Stimulated activated effector memory CD8-positive, alpha-beta T cell treated with anti-CD3 and anti-CD28 coated beads, Interleukin-12 subunit alpha, Interleukin-12 subunit beta, amount 100 ng/mL, for 72 hours (primary cell): Measurements from ENCODE around the gene ME2.
A peak's percentile ranks its signal among the peaks of the same experiment; 100 is the strongest.
"Not testable (repeated sequence)": the region's sequence is repeated elsewhere in the genome, so short reads cannot be mapped to it uniquely, and the experiment has no call there.

Source experiments
- ATAC-seq: fragments of 150-1000 bp; cut with Tn5 transposase; 2 replicates; pipeline ENCODE4 v1.10.0; 2021
- DNase-seq, 2 donors: peaks; one replicate each; pipeline ENCODE4 v3.0.0; 2021 to 2022; ENCODE audit warnings: low spot score in 2 of 2
- H3K27ac Mint-ChIP-seq: one replicate; pipeline ENCODE4 v1.8.0; 2022; ENCODE audit warnings: mild to moderate bottlenecking, mixed read lengths
- H3K36me3 Mint-ChIP-seq: one replicate; pipeline ENCODE4 v1.8.0; 2022; ENCODE audit warnings: mild to moderate bottlenecking, mixed read lengths
- H3K4me1 Mint-ChIP-seq: one replicate; pipeline ENCODE4 v1.8.0; 2022; ENCODE audit warnings: mixed read lengths
- H3K4me3 Mint-ChIP-seq: one replicate; pipeline ENCODE4 v1.8.0; 2022; ENCODE audit warnings: mild to moderate bottlenecking, mixed read lengths
- H3K9me3 Mint-ChIP-seq: one replicate; pipeline ENCODE4 v1.8.0; 2022; ENCODE audit warnings: mixed read lengths

The ME2 gene

DNA sequence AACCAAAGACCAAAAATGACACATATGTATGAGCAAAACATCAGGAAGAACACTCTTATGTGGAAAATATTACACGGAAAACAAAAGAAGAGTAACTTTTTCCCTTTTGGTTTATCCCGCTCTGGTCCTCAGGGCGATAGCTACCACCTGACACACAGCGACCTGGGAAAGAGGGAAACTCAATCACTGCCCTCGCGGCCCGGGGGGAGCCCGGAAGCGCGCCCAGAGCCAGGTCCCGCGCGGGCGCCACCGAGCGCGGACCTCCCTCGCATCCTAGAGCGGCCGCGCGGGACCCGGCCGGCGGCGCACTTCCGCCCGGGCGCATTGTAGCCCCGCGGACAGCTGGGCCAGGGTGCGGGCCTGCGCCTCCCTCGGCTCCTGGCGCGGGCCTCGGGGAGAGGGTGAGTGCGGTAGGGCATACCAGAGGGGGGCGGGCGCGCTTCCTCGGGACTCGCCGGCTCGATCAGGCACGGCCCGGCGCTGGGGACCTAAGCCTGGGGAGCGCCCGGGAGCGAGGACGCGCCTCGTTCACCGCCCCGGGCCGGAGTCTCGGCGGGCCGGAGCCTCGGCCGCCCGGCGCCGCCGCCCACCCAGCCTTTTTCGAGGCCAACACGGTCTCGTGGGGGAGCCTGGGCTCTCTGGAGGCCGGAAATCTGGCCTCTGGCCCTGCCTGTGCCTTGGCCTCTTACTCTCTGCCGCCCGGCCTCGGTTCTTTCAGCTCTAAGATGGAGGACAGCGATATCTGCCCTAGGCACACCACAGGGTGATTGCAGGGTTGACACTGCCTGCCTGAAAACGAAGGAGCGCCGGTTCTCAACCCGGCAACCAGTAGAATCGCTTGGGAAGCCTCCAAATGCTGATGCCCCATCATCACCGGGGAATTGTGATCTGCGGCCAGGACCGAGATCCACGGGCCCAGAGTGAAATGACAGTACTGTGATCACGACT, 89.1 kb downstream of the ME2 start, which contains the start of gene ELAC1:
ELAC1 (plus strand) TSS at position 327 of the 948 bp plus-strand sequence. CDS start 6,365 bp downstream, outside the sequence.
- Mint-ChIP-seq H3K4me3 (peak within 1 kb of the TSS; percentile 63), H3K27ac (peak within 1 kb of the TSS; percentile 64), H3K4me1 (peaks cover 14% of the 10 kb centered on the region), H3K9me3 (peaks cover 8% of the 10 kb centered on the region), H3K36me3 (no peaks in the 10 kb centered on the region)
- peak; percentile 96 for ATAC-seq
- peak; percentile 59 to 80 for DNase-seq

- Mint-ChIP-seq H3K4me1 (peaks cover 18% of the 10 kb centered on the region), H3K27ac (peak overlapping the region; percentile 64)
- ATAC-seq, result no peak
These were observed 90.5 kb downstream of the ME2 start for GRCh38 chr18:50969448-50969847.

DNA sequence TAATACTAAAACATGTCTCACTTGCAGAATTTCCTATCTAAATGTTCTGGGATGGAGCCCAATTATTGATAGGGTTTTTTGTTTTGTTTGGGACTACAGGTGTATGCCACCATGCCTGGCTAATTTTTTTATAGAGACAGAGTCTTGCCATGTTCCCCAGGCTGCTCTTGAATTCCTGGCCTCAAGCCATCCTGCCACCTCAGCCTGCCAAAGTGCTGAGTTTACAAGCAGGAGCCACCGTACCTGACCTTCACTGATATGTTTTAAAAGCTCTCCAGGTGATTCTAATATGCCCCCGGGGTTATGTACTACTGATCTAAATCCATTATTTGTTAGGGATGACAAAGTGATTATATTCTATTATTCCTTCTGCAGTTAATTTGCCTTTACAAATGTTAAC, 91.1 kb downstream of the ME2 start:
- Mint-ChIP-seq H3K27ac (no peak overlapping the region), H3K36me3 (peaks cover 6% of the 10 kb centered on the region), H3K4me1 (peaks cover 18% of the 10 kb centered on the region), H3K4me3 (no peak overlapping the region), H3K9me3 (no peaks in the 10 kb centered on the region)
- ATAC-seq (no peak), DNase-seq (no peak)

More at GRCh38 chr18:50969448-50969847, 90.5 kb downstream of the ME2 start:
- Mint-ChIP-seq H3K36me3 (peaks cover under 1% of the 10 kb centered on the region), H3K4me3 (peak overlapping the region; percentile 63), H3K9me3 (no peaks in the 10 kb centered on the region)
- no peak for DNase-seq

DNA sequence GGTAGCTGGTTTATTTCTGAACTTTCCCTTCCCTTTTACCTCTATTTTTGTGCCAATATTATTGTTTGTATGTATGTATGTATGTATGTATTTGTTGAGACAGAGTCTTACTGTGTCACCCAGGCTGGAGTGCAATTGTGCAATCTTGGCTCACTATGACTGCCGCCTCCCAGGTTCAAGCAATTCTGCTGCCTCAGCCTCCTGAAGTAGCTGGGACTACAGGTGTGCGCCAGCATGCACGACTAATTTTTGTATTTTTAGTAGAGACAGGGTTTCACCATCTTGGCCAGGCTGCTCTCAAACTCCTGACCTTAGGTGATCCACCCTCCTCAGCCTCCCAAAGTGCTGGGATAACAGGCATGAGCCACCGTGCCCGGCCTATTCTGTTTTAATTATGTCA, 93.5 kb downstream of the ME2 start:
- not testable (repeated sequence) for ATAC-seq, DNase-seq, H3K9me3 Mint-ChIP-seq, H3K27ac Mint-ChIP-seq, H3K4me3 Mint-ChIP-seq
- Mint-ChIP-seq H3K36me3 (peaks cover 26% of the 10 kb centered on the region), H3K4me1 (peaks cover 18% of the 10 kb centered on the region)

DNA sequence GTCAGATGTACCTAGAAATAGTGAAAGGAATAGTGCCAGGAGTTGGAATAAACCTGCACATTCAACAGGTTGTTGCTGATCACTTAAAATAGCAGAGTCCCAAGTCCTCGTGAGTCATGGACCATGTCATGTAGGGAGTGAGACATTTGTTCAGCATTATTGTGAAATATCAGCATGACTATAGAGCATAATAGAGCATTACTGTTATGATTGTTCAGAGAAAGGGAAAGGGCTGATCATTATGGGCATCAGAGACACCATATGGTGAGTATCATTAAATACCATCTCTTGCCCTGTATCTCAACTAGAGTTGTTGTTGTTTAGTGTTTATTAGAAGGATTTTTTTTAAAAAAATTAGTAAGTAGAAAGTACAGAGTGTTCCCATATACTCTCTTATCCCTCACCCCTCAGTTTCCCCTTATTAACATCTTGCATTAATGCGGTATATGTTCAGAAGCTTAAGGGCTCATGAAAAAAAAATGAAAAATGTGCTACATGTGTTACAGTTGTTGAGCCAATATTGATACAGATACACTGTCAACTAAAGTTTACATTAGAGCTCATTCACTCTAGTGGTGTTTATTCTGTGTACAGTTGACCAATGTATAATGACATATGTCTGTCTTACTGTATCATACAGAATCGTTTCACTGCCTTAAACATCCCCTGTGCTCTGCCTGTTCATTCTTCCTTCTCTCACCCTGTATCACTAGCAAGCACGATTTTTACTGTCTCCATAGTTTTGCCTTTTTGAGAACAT, 94.6 kb downstream of the ME2 start:
- ATAC-seq (peak; percentile 99), DNase-seq (no peak)

DNA sequence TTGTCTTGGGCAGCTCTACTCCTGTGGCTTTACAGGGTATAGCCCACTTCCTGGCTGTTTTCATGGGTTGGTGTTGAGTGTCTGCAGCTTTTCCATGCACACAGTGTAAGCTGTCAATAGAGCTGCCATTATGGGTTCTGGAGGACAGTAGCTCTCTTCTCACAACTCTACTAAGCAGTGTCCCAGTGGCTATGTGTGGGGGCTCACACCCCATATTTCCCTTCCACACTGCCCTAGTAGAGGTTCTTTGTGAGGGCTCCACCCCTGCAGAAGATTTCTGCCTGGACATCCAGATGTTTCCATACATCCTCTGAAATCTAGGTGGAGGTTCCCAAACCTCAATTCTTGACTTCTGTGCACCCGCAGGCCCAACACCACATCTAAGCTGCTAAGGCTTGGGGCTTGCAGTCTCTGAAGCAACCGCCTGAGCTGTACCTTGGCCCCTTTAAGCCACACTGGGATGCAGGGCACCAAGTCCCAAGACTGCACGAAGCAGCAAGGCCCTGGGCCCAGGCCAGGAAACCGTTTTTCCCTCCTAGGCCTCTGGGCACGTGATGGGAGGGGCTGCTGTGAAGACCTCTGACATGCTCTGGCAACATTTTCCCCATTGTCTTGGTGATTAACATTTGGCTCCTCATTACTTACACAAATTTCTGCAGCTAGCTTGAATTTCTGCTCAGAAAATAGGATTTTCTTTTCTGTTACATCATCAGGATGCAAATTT, 98.3 kb downstream of the ME2 start:
- H3K4me1 Mint-ChIP-seq, result peaks cover 7% of the 10 kb centered on the region
- H3K9me3 Mint-ChIP-seq, result no peaks in the 10 kb centered on the region
- H3K36me3 Mint-ChIP-seq, result peaks cover 47% of the 10 kb centered on the region
- H3K4me3 Mint-ChIP-seq, result no peak overlapping the region
- ATAC-seq, result no peak
- DNase-seq, result no peak
- no peak overlapping the region for H3K27ac Mint-ChIP-seq

More for the DNA sequence above, 94.6 kb downstream of the ME2 start:
- peak overlapping the region; percentile 63 for H3K27ac Mint-ChIP-seq
- no peak overlapping the region for H3K4me3 Mint-ChIP-seq
- peaks cover 31% of the 10 kb centered on the region for H3K36me3 Mint-ChIP-seq
- H3K4me1 Mint-ChIP-seq, result peaks cover 18% of the 10 kb centered on the region
- no peaks in the 10 kb centered on the region for H3K9me3 Mint-ChIP-seq

GRCh38 chr18:50981381-50981780, 102.5 kb downstream of the ME2 start:
- Mint-ChIP-seq H3K9me3 (no peaks in the 10 kb centered on the region), H3K36me3 (peaks cover 42% of the 10 kb centered on the region), H3K4me3 (no peak overlapping the region), H3K27ac (no peak overlapping the region), H3K4me1 (no peaks in the 10 kb centered on the region)
- ATAC-seq (no peak), DNase-seq (no peak)

DNA sequence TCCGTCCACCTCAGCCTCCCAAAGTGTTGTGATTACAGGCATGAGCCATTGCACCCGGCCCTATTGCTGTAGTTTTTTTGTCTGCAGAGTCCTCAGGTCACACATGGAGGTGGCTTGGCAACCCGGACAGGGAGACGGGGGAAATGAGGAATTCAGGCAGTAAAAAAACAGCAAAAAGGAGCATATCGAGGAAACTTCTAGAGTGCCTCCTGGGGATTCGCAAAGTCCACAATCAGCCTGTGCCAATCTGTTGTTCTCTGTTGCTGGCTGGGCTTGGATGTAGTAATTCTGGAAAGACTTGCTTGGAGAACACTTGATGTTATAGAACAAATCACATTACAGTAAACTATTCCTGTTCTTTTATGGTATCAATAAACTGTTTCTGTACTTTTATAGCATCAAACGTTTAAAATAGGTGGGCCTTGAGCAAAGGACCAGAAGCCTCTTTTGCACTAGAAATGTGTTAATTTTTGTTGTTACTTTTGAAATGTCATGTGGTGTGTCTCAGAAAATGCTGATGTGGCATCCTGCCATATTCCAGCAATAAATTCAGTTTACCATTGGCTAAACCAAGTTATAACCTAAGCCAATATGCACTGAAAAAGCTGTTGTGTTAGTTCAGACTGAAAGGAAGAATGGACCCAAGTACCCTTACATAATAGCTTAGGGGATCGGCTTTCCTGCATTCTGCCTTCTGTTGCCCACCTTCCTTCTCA, 103.3 kb downstream of the ME2 start:
- H3K36me3 Mint-ChIP-seq, result peaks cover 39% of the 10 kb centered on the region
- no peak for ATAC-seq
- no peaks in the 10 kb centered on the region for H3K9me3 Mint-ChIP-seq

DNA sequence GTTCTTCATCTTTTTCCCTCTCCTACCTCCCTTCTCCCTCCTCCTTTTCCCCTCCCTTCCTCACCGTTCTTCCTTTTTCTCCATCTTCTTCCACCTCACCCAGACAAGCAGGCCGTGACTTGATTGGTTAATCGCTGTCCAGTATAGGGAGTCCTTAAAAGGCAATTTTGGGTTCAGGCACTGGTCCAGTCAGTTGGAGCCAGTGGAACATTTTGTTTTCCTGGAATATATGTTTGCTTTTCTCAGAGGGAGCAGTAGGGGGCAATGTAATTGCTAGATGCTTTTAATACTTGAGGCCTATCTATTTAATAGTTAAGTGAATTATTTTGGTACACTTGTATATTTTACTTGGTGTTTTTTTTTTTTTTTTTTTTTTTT, 103.9 kb downstream of the ME2 start:
- Mint-ChIP-seq H3K4me3 (no peak overlapping the region), H3K4me1 (no peaks in the 10 kb centered on the region), H3K27ac (no peak overlapping the region), H3K36me3 (peaks cover 34% of the 10 kb centered on the region), H3K9me3 (no peaks in the 10 kb centered on the region)
- no peak for DNase-seq
- no peak for ATAC-seq

More for the DNA sequence above, 103.3 kb downstream of the ME2 start:
- H3K4me3 Mint-ChIP-seq, result no peak overlapping the region
- DNase-seq, result no peak
- H3K4me1 Mint-ChIP-seq, result no peaks in the 10 kb centered on the region
- H3K27ac Mint-ChIP-seq, result no peak overlapping the region

DNA sequence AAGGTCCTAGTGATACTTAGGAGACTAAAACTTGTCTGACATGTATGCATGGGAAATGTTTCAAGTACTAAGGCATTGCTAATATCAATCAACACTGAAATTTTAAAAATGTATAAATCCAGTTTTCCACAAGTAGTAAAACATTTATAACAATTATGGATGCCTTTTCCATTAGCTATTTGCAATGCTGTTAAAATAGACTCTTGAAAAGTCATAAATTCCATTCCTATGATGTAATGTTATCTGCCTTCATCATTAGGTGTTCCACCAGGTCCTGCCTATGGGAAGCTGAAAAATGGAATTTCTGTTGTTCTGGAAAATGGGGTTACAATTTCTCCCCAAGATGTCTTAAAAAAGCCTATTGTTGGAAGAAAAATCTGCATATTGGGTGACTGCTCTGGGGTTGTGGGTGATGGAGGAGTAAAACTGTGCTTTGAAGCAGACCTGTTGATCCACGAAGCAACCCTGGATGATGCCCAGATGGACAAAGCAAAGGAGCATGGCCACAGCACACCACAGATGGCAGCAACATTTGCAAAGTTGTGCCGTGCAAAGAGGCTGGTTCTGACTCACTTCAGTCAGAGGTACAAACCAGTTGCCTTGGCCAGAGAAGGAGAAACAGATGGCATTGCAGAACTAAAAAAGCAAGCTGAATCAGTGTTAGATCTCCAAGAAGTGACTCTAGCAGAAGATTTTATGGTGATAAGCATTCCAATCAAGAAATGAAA, 107.6 kb downstream of the ME2 start:
- H3K4me1 Mint-ChIP-seq, result no peaks in the 10 kb centered on the region
- no peak overlapping the region for H3K4me3 Mint-ChIP-seq
- H3K36me3 Mint-ChIP-seq, result peaks cover 16% of the 10 kb centered on the region
- ATAC-seq (no peak), DNase-seq (no peak)
- H3K27ac Mint-ChIP-seq, result no peak overlapping the region
- no peaks in the 10 kb centered on the region for H3K9me3 Mint-ChIP-seq

GRCh38 chr18:50987261-50987660, 108.3 kb downstream of the ME2 start:
- Mint-ChIP-seq H3K9me3 (no peaks in the 10 kb centered on the region), H3K4me1 (no peaks in the 10 kb centered on the region), H3K36me3 (peaks cover 16% of the 10 kb centered on the region), H3K4me3 (no peak overlapping the region), H3K27ac (no peak overlapping the region)
- no peak for DNase-seq
- ATAC-seq, result no peak

GRCh38 chr18:50989711-50990110, 110.8 kb downstream of the ME2 start:
- no peak for ATAC-seq
- Mint-ChIP-seq H3K4me1 (no peaks in the 10 kb centered on the region), H3K9me3 (no peaks in the 10 kb centered on the region), H3K36me3 (peaks cover 13% of the 10 kb centered on the region), H3K27ac (no peak overlapping the region), H3K4me3 (no peak overlapping the region)
- DNase-seq, result no peak

DNA sequence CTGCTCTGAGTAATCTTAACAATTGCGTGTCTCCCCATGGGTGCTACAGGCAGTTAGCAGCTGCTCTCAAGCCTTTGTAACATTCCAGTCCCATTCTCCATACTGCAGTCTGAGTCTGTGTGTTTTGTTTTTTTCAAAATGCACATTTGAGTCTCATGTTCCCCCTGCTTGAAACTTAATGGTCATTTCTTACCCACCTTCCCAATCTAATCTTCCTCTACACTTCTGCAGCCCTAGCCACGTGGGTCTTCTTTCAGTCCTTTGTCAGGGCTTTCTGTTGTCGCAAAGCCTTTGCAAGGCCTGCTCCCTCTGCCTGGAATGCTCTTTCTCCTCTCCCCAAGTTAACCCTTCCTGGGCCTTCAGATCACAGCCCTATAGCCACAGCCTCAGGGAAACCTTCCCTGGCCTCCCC, 113.4 kb downstream of the ME2 start:
- no peaks in the 10 kb centered on the region for H3K4me1 Mint-ChIP-seq
- no peak overlapping the region for H3K4me3 Mint-ChIP-seq
- DNase-seq (no peak), ATAC-seq (no peak)
- no peak overlapping the region for H3K27ac Mint-ChIP-seq
- no peaks in the 10 kb centered on the region for H3K36me3 Mint-ChIP-seq
- no peaks in the 10 kb centered on the region for H3K9me3 Mint-ChIP-seq

DNA sequence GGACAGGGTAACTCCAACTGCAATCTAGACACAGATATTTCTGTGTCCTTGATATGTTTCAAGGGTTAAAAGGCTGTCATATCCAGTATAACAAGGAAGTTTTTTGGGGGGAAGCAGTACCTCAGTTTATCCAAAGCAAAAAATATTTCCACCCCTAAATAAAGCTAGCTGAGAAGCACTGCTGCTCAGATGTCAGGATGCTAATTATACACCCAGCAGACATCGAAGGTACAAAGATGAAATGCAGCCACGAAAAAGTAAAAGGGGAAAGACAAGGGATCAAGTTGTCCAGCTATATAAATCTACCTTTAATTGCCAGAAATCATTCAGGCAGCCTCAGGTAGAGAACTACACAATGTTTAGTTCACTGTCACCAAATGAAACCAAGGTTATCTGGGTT, 115.1 kb downstream of the ME2 start:
- no peaks in the 10 kb centered on the region for H3K36me3 Mint-ChIP-seq
- no peak for ATAC-seq
- no peak for DNase-seq
- H3K4me3 Mint-ChIP-seq, result no peak overlapping the region
- H3K9me3 Mint-ChIP-seq, result no peaks in the 10 kb centered on the region
- no peaks in the 10 kb centered on the region for H3K4me1 Mint-ChIP-seq
- H3K27ac Mint-ChIP-seq, result no peak overlapping the region
